Loucy (cell line): ENCODE data around the gene ROBO1.

Experiments
- H2AFZ ChIP-seq: fragments of 200-600 bp; sonication (generic); 2 replicates; pipeline ENCODE4 v1.6.0; 2016; ENCODE audit warnings: antibody characterized with exemption, mild to moderate bottlenecking, low read length, moderate library complexity
- H3F3A ChIP-seq: fragments of 200-600 bp; 2 replicates; pipeline ENCODE4 v1.6.0; 2016; ENCODE audit warnings: antibody characterized with exemption, low read depth, mild to moderate bottlenecking
- H3K27me3 ChIP-seq: fragments of 200-600 bp; sonication (generic); 2 replicates; pipeline ENCODE4 v1.6.1; 2014; ENCODE audit warnings: low read length, mild to moderate bottlenecking; ENCODE audit not compliant: insufficient read depth, poor library complexity, severe bottlenecking
- H3K36me3 ChIP-seq: fragments of 200-600 bp; sonication (generic); 2 replicates; pipeline ENCODE4 v1.6.1; 2016; ENCODE audit warnings: low read length; ENCODE audit not compliant: insufficient read depth
- H3K4me1 ChIP-seq: fragments of 200-600 bp; sonication (generic); 2 replicates; pipeline ENCODE4 v1.5.1; 2014; ENCODE audit warnings: low read length, mild to moderate bottlenecking; ENCODE audit not compliant: insufficient read depth, poor library complexity, severe bottlenecking
- H3K4me2 ChIP-seq: fragments of 200-600 bp; sonication (generic); 2 replicates; pipeline ENCODE4 v1.6.0; 2014; ENCODE audit warnings: antibody characterized with exemption, low read length, low read depth, mild to moderate bottlenecking; ENCODE audit not compliant: poor library complexity, severe bottlenecking
- H3K4me3 ChIP-seq: fragments of 200-600 bp; sonication (generic); 2 replicates; pipeline ENCODE4 v1.5.1; 2014; ENCODE audit warnings: low read length, mild to moderate bottlenecking, mixed read lengths; ENCODE audit not compliant: poor library complexity, severe bottlenecking
- H3K79me2 ChIP-seq: fragments of 200-600 bp; sonication (generic); 2 replicates; pipeline ENCODE4 v1.6.1; 2014; ENCODE audit warnings: low read length; ENCODE audit not compliant: insufficient read depth
- H3K9ac ChIP-seq: fragments of 200-600 bp; sonication (generic); 2 replicates; pipeline ENCODE4 v1.6.0; 2014; ENCODE audit warnings: mild to moderate bottlenecking, low read depth, low read length, moderate library complexity; ENCODE audit not compliant: poor library complexity, severe bottlenecking
- H3K9me2 ChIP-seq: fragments of 200-600 bp; sonication (generic); replicated peaks from 2 replicates; pipeline ENCODE4 v1.6.1; 2016; ENCODE audit warnings: low read depth, low read length, mixed read lengths
- H3K9me3 ChIP-seq: fragments of 200-600 bp; sonication (generic); 2 replicates; pipeline ENCODE4 v1.6.1; 2014; ENCODE audit warnings: mild to moderate bottlenecking, antibody characterized with exemption, low read length, low read depth; ENCODE audit not compliant: insufficient read depth
- H4K20me1 ChIP-seq: fragments of 200-600 bp; sonication (generic); 2 replicates; pipeline ENCODE4 v1.6.0; 2014; ENCODE audit warnings: antibody characterized with exemption, low read length, mild to moderate bottlenecking; ENCODE audit not compliant: insufficient read depth, poor library complexity, severe bottlenecking
- EZH2phosphoT487 ChIP-seq: fragments of 200-600 bp; IDR thresholded peaks from 2 replicates; pipeline ENCODE4 v1.6.1; 2018; ENCODE audit warnings: antibody characterized with exemption, mild to moderate bottlenecking, moderate library complexity, borderline replicate concordance
- TF ChIP-seq, protein P1 (sequence below): fragments of 200-600 bp; sonication (generic); conservative IDR thresholded peaks from 2 replicates; pipeline ENCODE4 v1.5.1; 2014; ENCODE audit warnings: mild to moderate bottlenecking, antibody characterized with exemption, low read length

ROBO1 gene

DNA sequence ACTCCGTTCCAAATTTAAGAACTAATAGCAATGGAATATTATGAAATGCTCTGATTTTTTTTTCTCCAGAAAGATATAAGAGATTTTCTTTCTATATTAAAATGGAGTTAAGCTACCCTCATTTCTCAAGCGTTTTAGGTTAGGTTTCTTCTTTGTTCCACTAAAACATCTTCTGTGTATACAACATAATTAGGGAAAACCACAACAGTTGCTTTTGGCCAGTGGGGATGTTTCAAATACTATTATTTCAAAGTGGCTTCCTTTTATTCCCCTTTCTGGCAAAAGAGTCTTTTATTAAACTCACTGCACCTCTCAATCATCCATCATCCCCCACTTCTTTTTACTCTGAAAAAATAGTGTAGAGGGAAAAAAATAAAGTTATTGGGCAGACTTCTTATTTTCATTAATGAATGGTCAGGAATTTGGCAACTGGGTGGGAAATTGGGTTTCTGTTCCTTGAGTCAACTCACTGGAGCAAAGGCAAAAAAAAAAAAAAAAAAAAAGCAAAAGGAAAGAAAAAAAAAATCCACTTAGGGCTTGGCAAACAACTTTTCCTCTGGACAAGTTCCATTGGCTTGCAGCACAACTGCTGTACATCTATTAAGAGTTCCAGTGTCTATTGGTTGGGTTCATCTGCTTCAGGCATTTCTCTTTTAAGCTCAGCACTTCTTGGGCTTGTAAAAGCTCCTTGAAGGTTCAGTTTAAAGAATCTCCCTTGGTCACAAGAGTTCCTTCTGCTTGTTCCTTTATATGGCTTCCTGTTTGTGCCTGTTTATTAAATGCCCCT lies 963.4 kb downstream of the ROBO1 start:
- TF ChIP-seq, protein P1, sequence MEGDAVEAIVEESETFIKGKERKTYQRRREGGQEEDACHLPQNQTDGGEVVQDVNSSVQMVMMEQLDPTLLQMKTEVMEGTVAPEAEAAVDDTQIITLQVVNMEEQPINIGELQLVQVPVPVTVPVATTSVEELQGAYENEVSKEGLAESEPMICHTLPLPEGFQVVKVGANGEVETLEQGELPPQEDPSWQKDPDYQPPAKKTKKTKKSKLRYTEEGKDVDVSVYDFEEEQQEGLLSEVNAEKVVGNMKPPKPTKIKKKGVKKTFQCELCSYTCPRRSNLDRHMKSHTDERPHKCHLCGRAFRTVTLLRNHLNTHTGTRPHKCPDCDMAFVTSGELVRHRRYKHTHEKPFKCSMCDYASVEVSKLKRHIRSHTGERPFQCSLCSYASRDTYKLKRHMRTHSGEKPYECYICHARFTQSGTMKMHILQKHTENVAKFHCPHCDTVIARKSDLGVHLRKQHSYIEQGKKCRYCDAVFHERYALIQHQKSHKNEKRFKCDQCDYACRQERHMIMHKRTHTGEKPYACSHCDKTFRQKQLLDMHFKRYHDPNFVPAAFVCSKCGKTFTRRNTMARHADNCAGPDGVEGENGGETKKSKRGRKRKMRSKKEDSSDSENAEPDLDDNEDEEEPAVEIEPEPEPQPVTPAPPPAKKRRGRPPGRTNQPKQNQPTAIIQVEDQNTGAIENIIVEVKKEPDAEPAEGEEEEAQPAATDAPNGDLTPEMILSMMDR = no peak
- TF ChIP-seq EZH2phosphoT487 = no peak
- Histone ChIP-seq H4K20me1 (no peaks in the 10 kb centered on the region), H3K4me2 (no peak overlapping the region)

DNA sequence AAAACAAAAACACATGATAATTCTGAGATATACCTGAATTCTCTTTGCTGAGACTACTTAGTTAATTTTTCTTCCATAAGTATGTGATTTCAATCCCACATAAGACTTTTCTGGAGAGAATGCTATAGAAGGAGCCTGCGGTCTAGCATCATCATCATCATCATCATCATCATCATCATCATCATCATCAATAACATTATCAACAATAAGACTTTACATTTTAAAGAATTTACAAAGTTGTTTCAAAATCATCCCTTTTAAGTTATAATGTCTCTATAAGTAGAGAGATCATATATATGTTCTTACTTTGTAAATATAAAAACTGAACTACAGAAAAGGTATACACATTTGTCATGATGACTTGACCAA lies 965.3 kb downstream of the ROBO1 start:
- no peak overlapping the region for H3K4me2 ChIP-seq
- TF ChIP-seq, protein P1 = no peak
- no peak for TF ChIP-seq EZH2phosphoT487

More for the DNA sequence above, 963.4 kb downstream of the ROBO1 start:
- no peaks in the 10 kb centered on the region for H3K9me3 ChIP-seq
- no peak overlapping the region for H3K9ac ChIP-seq
- H3K27me3 ChIP-seq = no peaks in the 10 kb centered on the region
- no peaks in the 10 kb centered on the region for H3F3A ChIP-seq
- H3K9me2 ChIP-seq = no peaks in the 10 kb centered on the region
- no peak overlapping the region for H2AFZ ChIP-seq
- no peak overlapping the region for H3K4me3 ChIP-seq
- H3K4me1 ChIP-seq = no peaks in the 10 kb centered on the region
- no peaks in the 10 kb centered on the region for H3K36me3 ChIP-seq
- H3K79me2 ChIP-seq = no peaks in the 10 kb centered on the region

DNA sequence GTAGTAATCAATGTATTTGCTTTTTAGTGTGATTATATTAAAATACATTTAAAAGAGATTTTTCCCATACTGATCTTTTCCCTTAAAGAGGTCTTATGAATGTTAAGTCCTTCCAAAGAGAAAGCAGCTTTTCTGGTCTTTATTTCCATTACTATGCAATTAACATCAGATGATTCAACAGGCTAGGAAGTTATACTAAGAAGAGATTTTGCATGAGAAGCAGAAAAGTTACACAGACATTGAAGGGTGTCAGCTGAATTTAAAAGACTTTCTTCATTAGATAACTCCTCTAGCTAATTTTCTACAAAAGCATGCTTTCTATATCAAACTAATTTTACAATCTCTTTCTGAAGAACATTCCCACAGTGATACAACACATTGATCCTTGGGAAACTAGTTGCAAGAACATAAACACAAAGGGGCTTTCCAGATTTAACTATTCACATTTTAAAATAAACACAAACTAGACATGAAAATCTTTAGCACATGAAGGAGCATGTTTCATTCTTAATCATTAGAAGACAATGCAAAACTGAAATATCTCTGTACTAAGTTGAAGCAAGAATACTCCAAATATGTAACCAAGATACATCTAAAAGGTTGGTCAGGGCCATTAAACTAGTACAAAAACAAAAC lies 965.8 kb downstream of the ROBO1 start:
- Histone ChIP-seq H3K9me2 (no peaks in the 10 kb centered on the region), H3K4me1 (no peaks in the 10 kb centered on the region), H2AFZ (no peak overlapping the region), H3K79me2 (no peaks in the 10 kb centered on the region), H3K36me3 (no peaks in the 10 kb centered on the region), H3K9me3 (no peaks in the 10 kb centered on the region), H3K27me3 (no peaks in the 10 kb centered on the region), H3K4me3 (no peak overlapping the region), H3K4me2 (no peak overlapping the region), H3K9ac (no peak overlapping the region), H3F3A (no peaks in the 10 kb centered on the region), H4K20me1 (no peaks in the 10 kb centered on the region)
- no peak for TF ChIP-seq EZH2phosphoT487
- TF ChIP-seq, protein P1 = no peak

More for the DNA sequence above, 965.3 kb downstream of the ROBO1 start:
- Histone ChIP-seq H3F3A (no peaks in the 10 kb centered on the region), H3K4me1 (no peaks in the 10 kb centered on the region), H3K36me3 (no peaks in the 10 kb centered on the region), H3K4me3 (no peak overlapping the region), H3K27me3 (no peaks in the 10 kb centered on the region), H3K9me3 (no peaks in the 10 kb centered on the region), H3K79me2 (no peaks in the 10 kb centered on the region), H4K20me1 (no peaks in the 10 kb centered on the region), H2AFZ (no peak overlapping the region), H3K9ac (no peak overlapping the region), H3K9me2 (no peaks in the 10 kb centered on the region)
